PC-3 (cell line): ENCODE data around the gene KRTAP4-11. TPM values are rescaled to one million over a fixed set of nuclear protein-coding genes. Genes with fewer than 3 reads are reported as not detected.

ENCODE experiments used
- ATAC-seq: fragments of 200-7000 bp; cut with Tn5 transposase; 2 replicates; pipeline ENCODE4 v1.9.1; 2020; ENCODE audit warnings: mild to moderate bottlenecking, moderate library complexity
- BruUV-seq: library from RNA; stranded (reverse); fragments of 400-500 nt; replicated peaks from 2 replicates; lab custom pipeline; 2021; lab: Mats Ljungman, UMichigan
- CTCF ChIA-PET: fragments of 300-600 bp; sonication (Branson Sonifier 250); formaldehyde crosslinking; loops from one replicate; lab custom pipeline; 2022; ENCODE audit warnings: antibody characterized with exemption; lab: Charles Lee
- POLR2A ChIA-PET: fragments of 300-600 bp; sonication (Branson Sonifier 250); formaldehyde crosslinking; loops from one replicate; lab custom pipeline; 2022; ENCODE audit warnings: antibody characterized with exemption; ENCODE audit not compliant: unreplicated experiment; lab: Charles Lee
- DNase-seq: peaks from one replicate; pipeline ENCODE4 v3.0.0-alpha.2; 2015
- H2AFZ ChIP-seq: fragments of 300-600 bp; sonication (generic); 2 replicates; pipeline ENCODE4 v1.6.0; 2016; ENCODE audit warnings: antibody characterized with exemption, low read length
- H3F3A ChIP-seq: fragments of 300-600 bp; sonication (generic); one replicate; pipeline ENCODE4 v1.6.0; 2017; ENCODE audit warnings: antibody characterized with exemption, low read length, control low read depth, mild to moderate bottlenecking; ENCODE audit not compliant: unreplicated experiment
- H3K27ac ChIP-seq: fragments of 300-600 bp; sonication (generic); 2 replicates; pipeline ENCODE4 v1.5.1; 2016; ENCODE audit warnings: mild to moderate bottlenecking, low read length
- H3K27me3 ChIP-seq: fragments of 300-600 bp; sonication (generic); 2 replicates; pipeline ENCODE4 v1.6.1; 2016; ENCODE audit warnings: low read length, mixed read lengths
- H3K36me3 ChIP-seq: fragments of 300-600 bp; sonication (generic); 2 replicates; pipeline ENCODE4 v1.6.1; 2016; ENCODE audit warnings: low read depth, mixed run types, low read length, mixed read lengths
- H3K4me1 ChIP-seq: fragments of 300-600 bp; sonication (generic); 2 replicates; pipeline ENCODE4 v1.5.1; 2016; ENCODE audit warnings: low read length; ENCODE audit not compliant: insufficient read depth
- H3K4me2 ChIP-seq: fragments of 300-600 bp; sonication (generic); 2 replicates; pipeline ENCODE4 v1.6.0; 2016; ENCODE audit warnings: low read length
- H3K4me3 ChIP-seq: fragments of 300-600 bp; sonication (generic); 2 replicates; pipeline ENCODE4 v1.5.1; 2016; ENCODE audit warnings: mild to moderate bottlenecking, low read length, mixed read lengths
- H3K79me2 ChIP-seq: fragments of 300-600 bp; sonication (generic); 2 replicates; pipeline ENCODE4 v1.6.1; 2017; ENCODE audit warnings: low read length, mixed read lengths
- H3K9ac ChIP-seq: fragments of 300-600 bp; sonication (generic); 2 replicates; pipeline ENCODE4 v1.6.0; 2016; ENCODE audit warnings: mild to moderate bottlenecking, low read length
- H3K9me2 ChIP-seq: fragments of 300-600 bp; sonication (generic); replicated peaks from 2 replicates; pipeline ENCODE4 v1.6.1; 2016; ENCODE audit warnings: mixed run types, low read length, mixed read lengths
- H3K9me3 ChIP-seq: fragments of 300-600 bp; sonication (generic); 2 replicates; pipeline ENCODE4 v1.6.1; 2016; ENCODE audit warnings: low read length, mixed read lengths
- H4K20me1 ChIP-seq: fragments of 300-600 bp; sonication (generic); 2 replicates; pipeline ENCODE4 v1.6.1; 2016; ENCODE audit warnings: low read length, mixed read lengths
- EZH2 ChIP-seq: fragments of 300-600 bp; sonication (generic); IDR thresholded peaks from one replicate; pipeline ENCODE4 v1.6.1; 2017; ENCODE audit warnings: antibody characterized with exemption, mild to moderate bottlenecking, low read length; ENCODE audit not compliant: unreplicated experiment
- EZH2phosphoT487 ChIP-seq: fragments of 300-600 bp; sonication (generic); IDR thresholded peaks from 2 replicates; pipeline ENCODE4 v1.6.1; 2018; ENCODE audit warnings: mild to moderate bottlenecking, antibody characterized with exemption, low read length, borderline replicate concordance
- intact Hi-C: fragments of 100-400 bp; cut with micrococcal nuclease; formaldehyde crosslinking; loops from 2 replicates; pipeline ENCODE4 v1.9.0; 2023
- total RNA-seq: library from RNA; depleted of rRNA; stranded (reverse); fragments of >200 nt; gene quantifications from 2 replicates; pipeline ENCODE4 v1.2.3, GENCODE V29; 2014
- TF ChIP-seq, protein P1 (sequence below): fragments of 300-600 bp; sonication (generic); conservative IDR thresholded peaks from 2 replicates; pipeline ENCODE4 v1.5.1; 2017; ENCODE audit warnings: antibody characterized with exemption, low read depth, mild to moderate bottlenecking, low read length

Gene KRTAP4-11
- total RNA-seq, 1 experiment from 2014 or later: not detected

DNA sequence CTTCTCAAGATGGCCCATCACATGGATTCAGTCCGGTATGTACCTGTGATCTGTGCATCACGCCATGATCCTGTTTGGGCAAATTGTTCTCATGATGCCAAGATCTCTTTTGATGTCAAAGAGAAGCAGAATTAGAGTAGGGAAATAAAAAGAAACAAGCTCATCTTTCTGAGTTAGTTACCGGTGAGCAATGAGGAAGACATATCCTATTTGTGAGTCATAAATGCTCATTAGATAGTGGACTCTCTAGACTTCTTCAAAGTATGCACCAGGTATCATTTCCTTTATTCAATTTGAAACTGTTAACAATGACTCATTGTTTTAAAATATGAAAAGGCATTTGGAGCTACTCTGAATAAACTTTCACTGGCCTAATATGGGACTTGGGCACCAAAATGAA lies 13.8 kb upstream of the KRTAP4-11 start:
- TF ChIP-seq EZH2 (no peak), EZH2phosphoT487 (no peak)
- TF ChIP-seq, protein P1, sequence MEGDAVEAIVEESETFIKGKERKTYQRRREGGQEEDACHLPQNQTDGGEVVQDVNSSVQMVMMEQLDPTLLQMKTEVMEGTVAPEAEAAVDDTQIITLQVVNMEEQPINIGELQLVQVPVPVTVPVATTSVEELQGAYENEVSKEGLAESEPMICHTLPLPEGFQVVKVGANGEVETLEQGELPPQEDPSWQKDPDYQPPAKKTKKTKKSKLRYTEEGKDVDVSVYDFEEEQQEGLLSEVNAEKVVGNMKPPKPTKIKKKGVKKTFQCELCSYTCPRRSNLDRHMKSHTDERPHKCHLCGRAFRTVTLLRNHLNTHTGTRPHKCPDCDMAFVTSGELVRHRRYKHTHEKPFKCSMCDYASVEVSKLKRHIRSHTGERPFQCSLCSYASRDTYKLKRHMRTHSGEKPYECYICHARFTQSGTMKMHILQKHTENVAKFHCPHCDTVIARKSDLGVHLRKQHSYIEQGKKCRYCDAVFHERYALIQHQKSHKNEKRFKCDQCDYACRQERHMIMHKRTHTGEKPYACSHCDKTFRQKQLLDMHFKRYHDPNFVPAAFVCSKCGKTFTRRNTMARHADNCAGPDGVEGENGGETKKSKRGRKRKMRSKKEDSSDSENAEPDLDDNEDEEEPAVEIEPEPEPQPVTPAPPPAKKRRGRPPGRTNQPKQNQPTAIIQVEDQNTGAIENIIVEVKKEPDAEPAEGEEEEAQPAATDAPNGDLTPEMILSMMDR: no peak
- CTCF ChIA-PET: no interaction called here
- H3F3A ChIP-seq: peaks cover 7% of the 10 kb centered on the region
- POLR2A ChIA-PET: interaction anchor here (0.6 to 0.7 kb wide), 2 partner anchors 73 to 191 kb away, joined by 4 to 5 read pairs; no protein-coding TSS in a partner anchor
- H3K9me3 ChIP-seq: no peaks in the 10 kb centered on the region
- peaks cover 39% of the 10 kb centered on the region for H3K4me1 ChIP-seq
- no peak overlapping the region for H3K4me3 ChIP-seq
- H3K9ac ChIP-seq: no peak overlapping the region
- no peak overlapping the region; the same call in 1 of the 2 replicates for H2AFZ ChIP-seq
- BruUV-seq: no TSS peak
- intact Hi-C loops: loop anchor here (1.0 kb wide), 1 partner anchor 8 kb away; the partner anchor contains the start of gene KRTAP4-6
- H3K79me2 ChIP-seq: no peaks in the 10 kb centered on the region
- H3K27ac ChIP-seq: peak overlapping the region; percentile 56
- H3K4me2 ChIP-seq: peak overlapping the region; percentile 48
- H3K9me2 ChIP-seq: no peaks in the 10 kb centered on the region
- H3K36me3 ChIP-seq: no peaks in the 10 kb centered on the region
- no peaks in the 10 kb centered on the region for H3K27me3 ChIP-seq
- ATAC-seq: peak; percentile 96
- H4K20me1 ChIP-seq: no peaks in the 10 kb centered on the region
- DNase-seq: peak; percentile 80

GRCh38 chr17:41127371-41127770 lies 9.2 kb upstream of the KRTAP4-11 start:
- Histone ChIP-seq H3K9me3 (no peaks in the 10 kb centered on the region), H3K27ac (no peak overlapping the region), H3K4me3 (no peak overlapping the region), H3K4me1 (peaks cover 18% of the 10 kb centered on the region), H3F3A (peaks cover 7% of the 10 kb centered on the region), H3K4me2 (no peak overlapping the region), H3K36me3 (no peaks in the 10 kb centered on the region), H3K27me3 (no peaks in the 10 kb centered on the region), H3K9ac (no peak overlapping the region), H2AFZ (no peak overlapping the region), H3K9me2 (no peaks in the 10 kb centered on the region), H3K79me2 (no peaks in the 10 kb centered on the region), H4K20me1 (no peaks in the 10 kb centered on the region)
- ATAC-seq (no peak), DNase-seq (no peak)
- CTCF ChIA-PET: no interaction called here
- no peak for TF ChIP-seq EZH2
- no peak for TF ChIP-seq EZH2phosphoT487
- TF ChIP-seq, protein P1: no peak
- POLR2A ChIA-PET: no interaction called here
- BruUV-seq: no TSS peak
- intact Hi-C loops: no loop called here

GRCh38 chr17:41126412-41126811 lies 8.2 kb upstream of the KRTAP4-11 start:
- CTCF ChIA-PET: no interaction called here
- intact Hi-C loops: no loop called here
- Histone ChIP-seq H3F3A (peaks cover under 1% of the 10 kb centered on the region), H3K4me2 (no peak overlapping the region), H4K20me1 (no peaks in the 10 kb centered on the region), H2AFZ (no peak overlapping the region), H3K27ac (no peak overlapping the region), H3K4me3 (no peak overlapping the region), H3K9me3 (no peaks in the 10 kb centered on the region), H3K9ac (no peak overlapping the region), H3K27me3 (no peaks in the 10 kb centered on the region), H3K36me3 (no peaks in the 10 kb centered on the region), H3K9me2 (no peaks in the 10 kb centered on the region), H3K4me1 (peaks cover 9% of the 10 kb centered on the region), H3K79me2 (no peaks in the 10 kb centered on the region)
- DNase-seq (no peak), ATAC-seq (no peak)
- TF ChIP-seq EZH2phosphoT487: no peak
- TF ChIP-seq, protein P1: no peak
- no peak for TF ChIP-seq EZH2
- no TSS peak for BruUV-seq
- POLR2A ChIA-PET: no interaction called here
